Sigmoid colon (tissue), 7 donors: Measurements from ENCODE around the gene CEBPB. TPM values are rescaled to one million over a fixed set of nuclear protein-coding genes. Genes with fewer than 3 reads are reported as not detected.
A peak's percentile ranks its signal among the peaks of the same experiment; 100 is the strongest.

Experiments used
- DNase-seq: peaks from one replicate; pipeline ENCODE4 v3.0.0-alpha.2; 2019
- H3K27ac ChIP-seq, 4 donors: fragments of 200-600 bp; sonication (generic); one replicate each; pipeline ENCODE4 v1.5.1; 2016 to 2019; ENCODE audit warnings: mild to moderate bottlenecking in 1 of 4
- H3K27me3 ChIP-seq, 3 donors: fragments of 200-600 bp; sonication (generic); one replicate each; pipeline ENCODE4 v1.5.1; 2019; ENCODE audit warnings: mild to moderate bottlenecking in 1 of 3
- H3K36me3 ChIP-seq, 4 donors: fragments of 200-600 bp; sonication (generic); one replicate each; pipeline ENCODE4 v1.5.1; 2016 to 2019
- H3K4me1 ChIP-seq, 4 donors: fragments of 200-600 bp; sonication (generic); one replicate each; pipeline ENCODE4 v1.5.1; 2017 to 2019
- H3K4me3 ChIP-seq, 4 donors: fragments of 200-600 bp; sonication (generic); one replicate each; pipeline ENCODE4 v1.5.1; 2017 to 2019; ENCODE audit warnings: mild to moderate bottlenecking in 2 of 4, moderate library complexity in 1 of 4
- H3K9me3 ChIP-seq, 4 donors: fragments of 200-600 bp in 3 of 4; sonication (generic) in 3 of 4; one replicate each; pipeline versions ENCODE4 v1.5.1 to v1.6.1; 2013 to 2019
- EP300 ChIP-seq, 4 donors: sonication (generic); formaldehyde crosslinking; IDR thresholded peaks; one replicate each; pipeline ENCODE4 v1.6.1; 2017; ENCODE audit warnings: antibody characterized with exemption in 4 of 4
- POLR2A ChIP-seq, 2 donors: fragments of 450-650 bp; IDR thresholded peaks; one replicate each; pipeline ENCODE4 v1.6.1; 2016; ENCODE audit warnings: antibody characterized with exemption in 2 of 2, mild to moderate bottlenecking in 2 of 2, moderate library complexity in 2 of 2
- POLR2AphosphoS5 ChIP-seq, 4 donors: sonication (generic); formaldehyde crosslinking; IDR thresholded peaks; one replicate each; pipeline ENCODE4 v1.6.1; 2017; ENCODE audit warnings: antibody characterized with exemption in 4 of 4
- WGBS, 2 donors: extraction: QIAGEN DNeasy Blood & Tissue Kit; methylation state at CpG; one replicate each; pipeline ENCODE4 v1.1.7; 2013; 5-methylcytosine and 5-hydroxymethylcytosine counted together
- intact Hi-C: fragments of 100-400 bp; cut with DNase I; formaldehyde crosslinking; loops from one replicate; pipeline ENCODE4 v1.15.1; 2023
- polyA plus RNA-seq, 3 donors: library from polyadenylated mRNA; stranded (reverse); fragments of 200-250 nt; gene quantifications; one replicate each; pipeline ENCODE4 v1.2.3, GENCODE V29; 2013
- total RNA-seq, 4 donors: library from RNA; depleted of rRNA; stranded (reverse); fragments of >200 nt; gene quantifications; one replicate each; pipeline ENCODE4 v1.1.0, GENCODE V29; 2016
- TF ChIP-seq, protein P1 (sequence below), 4 experiments: fragments of 450-650 bp in 3 of 4; fragments of 200-600 bp in 1 of 4; IDR thresholded peaks; one replicate each; pipeline ENCODE4 v1.5.1; 2016 to 2019; ENCODE audit warnings: antibody characterized with exemption in 4 of 4, mild to moderate bottlenecking in 3 of 4, moderate library complexity in 2 of 4
- donor health status: healthy with polysubstance abuse.
- donor health status: Bipolar disorder and iron deficiency.
- donor health status: healthy.

The CEBPB gene
- total and polyA plus RNA-seq, 7 donors: 6.9 to 173 (median 53.2) TPM

DNA sequence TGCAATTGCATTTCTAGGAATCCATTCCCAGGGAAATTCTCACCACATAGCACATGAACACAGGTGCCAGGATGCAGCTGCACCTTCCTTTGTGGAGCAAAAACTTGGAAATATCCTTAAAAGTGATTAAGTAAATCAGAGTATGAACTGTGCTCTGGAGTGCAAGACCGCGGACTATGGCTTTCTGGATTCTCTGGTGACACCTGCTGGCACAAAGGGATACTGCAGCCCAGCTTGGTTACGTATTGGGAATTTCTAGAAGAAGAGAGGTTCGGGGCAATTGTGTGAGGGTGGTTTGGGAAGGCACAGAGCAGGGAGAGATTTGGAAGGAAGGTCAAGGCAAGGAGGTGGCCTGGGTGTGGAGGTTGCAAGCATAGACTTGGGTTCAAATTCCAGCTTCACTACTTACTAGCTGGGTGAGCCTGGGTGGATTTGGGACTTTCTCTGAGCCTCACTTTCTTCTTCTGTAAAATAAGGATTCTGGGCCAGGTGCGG is 21.3 kb upstream of the CEBPB start:
- intact Hi-C loops: loop anchor here (2.0 to 5.0 kb wide), 2 partner anchors 39 to 187 kb away; partner anchors contain the start of gene SNAI1
- Histone ChIP-seq H3K27me3 (no peaks in the 10 kb centered on the region), H3K4me1 (peaks cover 0 to 44% (median 35%) of the 10 kb centered on the region in 4 donors), H3K36me3 (no peaks in the 10 kb centered on the region), H3K9me3 (no peaks in the 10 kb centered on the region), H3K4me3 (no peak overlapping the region), H3K27ac (peak overlapping the region in 1 of 4 donors; percentile 32)
- 24 to 25% methylated on average over 5 of the region's 5 CpGs for WGBS, 2 donors
- DNase-seq: peak; percentile 88
- TF ChIP-seq, protein P1, sequence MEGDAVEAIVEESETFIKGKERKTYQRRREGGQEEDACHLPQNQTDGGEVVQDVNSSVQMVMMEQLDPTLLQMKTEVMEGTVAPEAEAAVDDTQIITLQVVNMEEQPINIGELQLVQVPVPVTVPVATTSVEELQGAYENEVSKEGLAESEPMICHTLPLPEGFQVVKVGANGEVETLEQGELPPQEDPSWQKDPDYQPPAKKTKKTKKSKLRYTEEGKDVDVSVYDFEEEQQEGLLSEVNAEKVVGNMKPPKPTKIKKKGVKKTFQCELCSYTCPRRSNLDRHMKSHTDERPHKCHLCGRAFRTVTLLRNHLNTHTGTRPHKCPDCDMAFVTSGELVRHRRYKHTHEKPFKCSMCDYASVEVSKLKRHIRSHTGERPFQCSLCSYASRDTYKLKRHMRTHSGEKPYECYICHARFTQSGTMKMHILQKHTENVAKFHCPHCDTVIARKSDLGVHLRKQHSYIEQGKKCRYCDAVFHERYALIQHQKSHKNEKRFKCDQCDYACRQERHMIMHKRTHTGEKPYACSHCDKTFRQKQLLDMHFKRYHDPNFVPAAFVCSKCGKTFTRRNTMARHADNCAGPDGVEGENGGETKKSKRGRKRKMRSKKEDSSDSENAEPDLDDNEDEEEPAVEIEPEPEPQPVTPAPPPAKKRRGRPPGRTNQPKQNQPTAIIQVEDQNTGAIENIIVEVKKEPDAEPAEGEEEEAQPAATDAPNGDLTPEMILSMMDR (IDR thresholded peaks at IDR 0.05): peak; percentile 94 to 98 (median 97)
- TF ChIP-seq POLR2A (IDR thresholded peaks at IDR 0.05) (no peak), POLR2AphosphoS5 (IDR thresholded peaks at IDR 0.05) (peak in 2 of 4 donors; percentile 19 to 24)

DNA sequence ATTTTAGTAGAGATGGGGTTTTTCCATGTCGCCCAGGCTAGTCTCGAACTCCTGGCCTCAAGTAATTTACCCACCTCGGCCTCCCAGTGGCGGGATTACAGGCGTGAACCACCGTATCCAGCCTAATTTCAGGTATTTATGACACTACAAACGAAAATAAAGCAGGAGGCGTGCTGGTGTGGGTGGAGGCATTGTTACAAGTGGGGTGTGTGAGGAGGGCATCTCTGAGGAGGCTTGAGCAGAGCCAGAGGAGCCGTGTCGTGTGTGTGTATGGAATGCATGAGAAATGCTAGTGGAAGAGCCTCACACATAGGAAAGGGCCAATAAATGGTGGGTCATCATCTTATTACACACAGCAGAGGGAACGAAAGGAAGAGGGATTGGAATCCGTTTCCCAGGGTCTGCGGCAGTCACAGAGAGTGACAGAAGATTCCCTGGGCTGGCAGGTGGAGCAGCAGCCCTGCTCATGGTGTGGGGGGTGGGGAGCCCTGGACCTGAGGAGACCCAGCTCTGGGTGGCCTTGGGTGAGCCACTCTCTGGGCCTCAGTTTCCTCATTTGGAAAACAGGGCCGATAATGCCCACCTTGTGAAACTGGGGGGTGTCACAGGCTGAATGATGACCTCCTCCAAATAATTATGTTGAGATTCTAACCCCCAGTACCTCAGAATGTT is 19.9 kb upstream of the CEBPB start:
- H3K9me3 ChIP-seq: no peaks in the 10 kb centered on the region
- 69 to 85% methylated on average over 14 of the region's 14 CpGs for WGBS, 2 donors
- H3K27me3 ChIP-seq: no peaks in the 10 kb centered on the region
- peak overlapping the region; percentile 84 to 91 (median 88) for H3K27ac ChIP-seq
- DNase-seq: no peak
- TF ChIP-seq POLR2A (IDR thresholded peaks at IDR 0.05) (no peak), EP300 (IDR thresholded peaks at IDR 0.05) (no peak), POLR2AphosphoS5 (IDR thresholded peaks at IDR 0.05) (no peak)
- TF ChIP-seq, protein P1 (IDR thresholded peaks at IDR 0.05): no peak
- intact Hi-C loops: loop anchor here (1.0 kb wide), 1 partner anchor 49 kb away; no protein-coding TSS in a partner anchor
- peaks cover 0 to 38% (median 29%) of the 10 kb centered on the region in 4 donors for H3K4me1 ChIP-seq
- H3K36me3 ChIP-seq: no peaks in the 10 kb centered on the region
- no peak overlapping the region for H3K4me3 ChIP-seq

DNA sequence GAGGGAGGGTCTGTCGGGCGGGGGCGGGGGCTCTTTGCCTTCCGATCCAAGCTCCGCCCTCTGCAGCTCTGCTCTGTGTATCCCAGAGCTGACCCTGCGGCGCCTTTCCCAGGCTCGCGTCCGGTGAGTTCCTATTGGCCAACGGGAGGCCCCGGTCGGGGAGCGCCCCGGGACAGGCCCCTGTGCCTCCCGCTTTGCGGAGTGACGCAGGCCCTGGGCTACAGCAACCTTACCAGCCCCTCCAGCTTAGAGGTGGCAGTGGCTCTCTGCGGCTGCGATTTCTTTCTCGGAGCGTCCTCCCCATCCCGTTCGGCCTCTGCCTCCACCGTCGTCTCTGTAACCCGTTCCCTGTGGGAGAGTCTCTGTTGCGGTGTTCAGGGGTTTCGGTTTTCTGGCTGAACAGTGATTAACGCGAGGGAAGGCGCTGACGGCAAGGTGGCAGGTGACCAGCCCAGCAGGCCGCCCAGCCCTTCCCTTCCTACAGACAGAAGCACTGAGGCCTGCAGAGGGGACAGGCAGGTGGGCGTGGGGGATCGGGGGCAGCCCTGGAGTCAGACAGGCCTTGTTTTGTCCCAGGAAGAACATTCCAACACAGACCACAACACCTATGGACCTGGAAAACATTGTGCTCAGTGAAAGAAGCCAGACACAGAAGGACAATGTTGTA is 18.1 kb upstream of the CEBPB start:
- Histone ChIP-seq H3K27me3 (no peaks in the 10 kb centered on the region), H3K27ac (peak overlapping the region; percentile 84 to 91 (median 88)), H3K36me3 (no peaks in the 10 kb centered on the region), H3K9me3 (no peaks in the 10 kb centered on the region), H3K4me1 (peaks cover 0 to 26% (median 17%) of the 10 kb centered on the region in 4 donors), H3K4me3 (peak overlapping the region; percentile 39 to 61 (median 56))
- intact Hi-C loops: no loop called here
- DNase-seq: peak; percentile 96
- 3 to 8% methylated on average over 36 of the region's 36 CpGs for WGBS, 2 donors
- TF ChIP-seq POLR2AphosphoS5 (IDR thresholded peaks at IDR 0.05): peak; percentile 75 to 91 (median 86)
- no peak for TF ChIP-seq EP300 (IDR thresholded peaks at IDR 0.05)
- TF ChIP-seq, protein P1 (IDR thresholded peaks at IDR 0.05): no peak
- peak; percentile 66 to 73 for TF ChIP-seq POLR2A (IDR thresholded peaks at IDR 0.05)

DNA sequence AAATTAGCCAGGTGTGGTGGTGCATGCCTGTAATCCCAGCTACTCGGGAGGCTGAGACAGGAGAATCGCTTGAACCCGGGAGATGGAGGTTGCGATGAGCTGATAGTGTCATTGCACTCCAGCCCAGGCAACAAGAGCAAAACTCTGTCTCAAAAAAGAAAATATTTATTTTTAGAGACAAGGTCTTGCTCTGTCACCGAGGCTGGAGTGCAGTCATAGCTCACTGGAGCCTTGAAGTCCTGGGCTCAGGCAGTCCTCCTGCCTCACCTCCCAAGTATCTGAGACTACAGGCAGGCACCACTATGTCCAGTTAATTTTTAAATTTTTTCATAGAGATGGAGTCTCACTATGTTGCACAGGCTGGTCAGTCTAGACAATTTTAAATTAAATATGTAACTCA is 16.2 kb upstream of the CEBPB start:
- Histone ChIP-seq H3K9me3 (no peaks in the 10 kb centered on the region), H3K27me3 (no peaks in the 10 kb centered on the region), H3K36me3 (no peaks in the 10 kb centered on the region), H3K4me3 (no peak overlapping the region), H3K27ac (no peak overlapping the region), H3K4me1 (peaks cover 0 to 18% (median 15%) of the 10 kb centered on the region in 4 donors)
- no peak for DNase-seq
- TF ChIP-seq, protein P1 (IDR thresholded peaks at IDR 0.05): no peak
- TF ChIP-seq POLR2A (IDR thresholded peaks at IDR 0.05): no peak
- no peak for TF ChIP-seq EP300 (IDR thresholded peaks at IDR 0.05)
- 88 to 91% methylated on average over 5 of the region's 5 CpGs for WGBS, 2 donors
- intact Hi-C loops: no loop called here
